ENCODE data around the gene PHETA1. TPM values are rescaled to one million over a fixed set of nuclear protein-coding genes. Genes with fewer than 3 reads are reported as not detected.

Gene PHETA1
- total RNA-seq, 1 experiment from 2014 or later: 10.6 TPM

GRCh38 chr12:111349101-111349747 is 19.7 kb downstream of the PHETA1 start:
- Histone ChIP-seq H3K9me2 (ENCODE audit: insufficient read depth) (no peaks in the 10 kb centered on the region), H3K4me3 (replicated peaks in 1 of 2; ENCODE audit: low read depth in 1 of 2, low read length in 2 of 2) (no peak overlapping the region), H3K27ac (ENCODE audit: low read depth, low read length) (no peak overlapping the region), H3K4me2 (ENCODE audit: low read length) (no peak overlapping the region), H3K36me3 (ENCODE audit: control insufficient read depth in 1 of 2, insufficient read depth in 2 of 2, low read length in 2 of 2) (no peaks in the 10 kb centered on the region), H4K20me1 (ENCODE audit: insufficient read depth) (no peaks in the 10 kb centered on the region), H3K9ac (ENCODE audit: low read length) (no peak overlapping the region), H3K4me1 (ENCODE audit: control insufficient read depth in 1 of 2, insufficient read depth in 2 of 2, low read length in 2 of 2) (no peaks in the 10 kb centered on the region), H3K9me3 (ENCODE audit: control insufficient read depth in 1 of 2, insufficient read depth in 1 of 2, low read depth in 1 of 2, low read length in 2 of 2) (peaks cover 7 to 24% of the 10 kb centered on the region in 2 experiments; a peak in 2 of 4 replicates), H3K79me2 (ENCODE audit: insufficient read depth, low read length) (no peaks in the 10 kb centered on the region), H3K27me3 (ENCODE audit: insufficient read depth, low read length) (no peaks in the 10 kb centered on the region), H2AFZ (ENCODE audit: low read depth, low read length, poor library complexity, severe bottlenecking) (no peak overlapping the region)
- DNase-seq (ENCODE audit: low read depth, low spot score) (no peak), ATAC-seq (no peak)
- no TSS peak for BruUV-seq (replicated peaks)
- intact Hi-C loops (cut with micrococcal nuclease): no loop called here
- TF ChIP-seq EGR1 (IDR thresholded peaks at IDR 0.05; ENCODE audit: low read depth): no peak
- no peak for TF ChIP-seq EZH2 (IDR thresholded peaks at IDR 0.05)
- TF ChIP-seq ZBTB33 (IDR thresholded peaks at IDR 0.05; ENCODE audit: extremely low read depth, insufficient replicate concordance, low read length): no peak
- TF ChIP-seq ZNF274 (IDR thresholded peaks at IDR 0.05; ENCODE audit: low read depth, low read length): no peak
- TF ChIP-seq SP1 (IDR thresholded peaks at IDR 0.05; ENCODE audit: low read depth): no peak
- no peak for TF ChIP-seq POLR2AphosphoS5 (IDR thresholded peaks at IDR 0.05; ENCODE audit: low read depth, low read length)
- no peak for TF ChIP-seq FOSL1 (IDR thresholded peaks at IDR 0.05; ENCODE audit: low read depth)
- TF ChIP-seq MAX (IDR thresholded peaks at IDR 0.05): no peak
- POLR2A ChIA-PET: no interaction called here
- CTCF ChIA-PET: no interaction called here
- RAD21 ChIA-PET (ENCODE audit: low non-redundant PET in 1 of 2, low total read pairs in 2 of 2, uncharacterized antibody in 2 of 2, unreplicated experiment in 2 of 2): no interaction called here

Data from HCT116 (cell line).